K562 (cell line): Measurements from ENCODE around the gene ZNF516. TPM values are rescaled to one million over a fixed set of nuclear protein-coding genes. Genes with fewer than 3 reads are reported as not detected.

Experiments used
- ATAC-seq: fragments of 200-7000 bp; cut with Tn5 transposase; 3 replicates; pipeline ENCODE4 v1.9.1; 2020; ENCODE audit warnings: moderate library complexity
- BruUV-seq: library from RNA; stranded (reverse); fragments of 400-500 nt; replicated peaks from 2 replicates; lab custom pipeline; 2021; lab: Mats Ljungman, UMichigan
- CTCF ChIA-PET: fragments of 300-600 bp; formaldehyde crosslinking; extraction: SDS; loops from one replicate; lab custom pipeline; 2021; ENCODE audit warnings: low intra/inter-chr PET ratio; lab: Yijun Ruan, JAX
- POLR2A ChIA-PET: fragments of 300-600, 350-650 bp; sonication (Branson Sonifier 250); formaldehyde crosslinking; extraction: SDS; loops from one replicate; lab custom pipeline; 2021; ENCODE audit warnings: antibody characterized with exemption, inconsistent platforms; lab: Yijun Ruan, JAX
- DNase-seq, 4 experiments: peaks; one replicate each; pipeline versions ENCODE4 v3.0.0 to v3.0.0-alpha.2; 2011 to 2018; ENCODE audit warnings: low spot score in 3 of 4, mixed read lengths in 3 of 4; ENCODE audit errors: extremely low read depth in 1 of 4
- FAIRE-seq: peaks from 2 replicates; lab custom pipeline; 2011; peaks lifted over from hg19 to GRCh38; lab: Jason Lieb, UNC
- H2AFZ ChIP-seq: 2 replicates; pipeline ENCODE4 v1.6.0; 2011; ENCODE audit warnings: low read depth, low read length, control low read depth, inconsistent platforms
- H3K27ac ChIP-seq: fragments of 200-600 bp; 3 replicates; pipeline ENCODE4 v1.8.0; 2011; ENCODE audit warnings: low read depth, mild to moderate bottlenecking, control low read depth, inconsistent platforms, low read length, moderate library complexity, mixed read lengths; ENCODE audit errors: extremely low read depth
- H3K27me3 ChIP-seq, 2 experiments: fragments of 300-600 bp in 1 of 2; 2 replicates in 1 of 2; 3 replicates in 1 of 2; pipeline versions ENCODE4 v1.6.0 to v1.8.0; 2011; ENCODE audit warnings: inconsistent platforms in 2 of 2, low read length in 2 of 2, mild to moderate bottlenecking in 1 of 2, mixed read lengths in 1 of 2, moderate library complexity in 1 of 2; ENCODE audit not compliant: control insufficient read depth in 2 of 2, insufficient read depth in 2 of 2
- H3K36me3 ChIP-seq: fragments of 300-600 bp; 3 replicates; pipeline ENCODE4 v1.8.0; 2011; ENCODE audit warnings: mild to moderate bottlenecking, low read length, inconsistent platforms; ENCODE audit not compliant: control insufficient read depth, insufficient read depth
- H3K4me1 ChIP-seq, 2 experiments: fragments of 200-600 bp in 1 of 2; replicated peaks in 1 of 2; 2 replicates in 1 of 2; 3 replicates in 1 of 2; pipeline versions ENCODE4 v1.5.1 to v1.8.0; 2011; ENCODE audit warnings: inconsistent platforms in 2 of 2, low read length in 2 of 2, mild to moderate bottlenecking in 1 of 2, mixed read lengths in 1 of 2, moderate library complexity in 1 of 2; ENCODE audit not compliant: control insufficient read depth in 2 of 2, insufficient read depth in 2 of 2
- H3K4me2 ChIP-seq: 2 replicates; pipeline ENCODE4 v1.6.1; 2011; ENCODE audit warnings: low read length, control low read depth, inconsistent platforms, mixed read lengths; ENCODE audit not compliant: insufficient read depth
- H3K4me3 ChIP-seq: fragments of 200-600 bp; sonication (generic), shearing (Covaris generic); 2 replicates; pipeline ENCODE4 v1.5.1; 2016; ENCODE audit warnings: control low read depth, inconsistent platforms
- H3K79me2 ChIP-seq: fragments of 200-600 bp; 3 replicates; pipeline ENCODE4 v1.8.0; 2011; ENCODE audit warnings: low read length, inconsistent platforms; ENCODE audit not compliant: control insufficient read depth, insufficient read depth
- H3K9ac ChIP-seq, 2 experiments: 2 replicates each; pipeline versions ENCODE4 v1.6.0 to v1.6.1; 2011; ENCODE audit warnings: low read depth in 2 of 2, low read length in 2 of 2, control low read depth in 1 of 2, inconsistent platforms in 1 of 2, mild to moderate bottlenecking in 1 of 2, mixed read lengths in 1 of 2; ENCODE audit not compliant: insufficient read depth in 1 of 2
- H3K9me1 ChIP-seq: one replicate; pipeline ENCODE4 v1.6.0; 2011; ENCODE audit warnings: inconsistent platforms, mild to moderate bottlenecking, low read length, moderate library complexity; ENCODE audit not compliant: control insufficient read depth, insufficient read depth
- H3K9me3 ChIP-seq: replicated peaks from 2 replicates; pipeline ENCODE4 v1.5.1; 2011; ENCODE audit warnings: low read depth, low read length, inconsistent platforms; ENCODE audit not compliant: control insufficient read depth, insufficient read depth
- H4K20me1 ChIP-seq: replicated peaks from 2 replicates; pipeline ENCODE4 v1.6.1; 2011; ENCODE audit warnings: low read length, inconsistent platforms, mixed read lengths; ENCODE audit not compliant: control insufficient read depth, insufficient read depth
- HDAC1 ChIP-seq, 2 experiments: fragments of 450-650 bp; IDR thresholded peaks; 2 replicates each; pipeline ENCODE4 v1.6.1; 2016 to 2017; ENCODE audit warnings: inconsistent platforms in 1 of 2, mild to moderate bottlenecking in 1 of 2, moderate library complexity in 1 of 2
- HMG20A ChIP-seq: fragments of 450-650 bp; formaldehyde crosslinking; conservative IDR thresholded peaks from 2 replicates; pipeline ENCODE4 v1.4.0; 2020; ENCODE audit warnings: mild to moderate bottlenecking, mixed read lengths
- NFYB ChIP-seq: IDR thresholded peaks from 2 replicates; pipeline ENCODE4 v1.6.1; 2011; ENCODE audit warnings: mild to moderate bottlenecking, moderate library complexity; ENCODE audit not compliant: insufficient read length; ENCODE audit errors: extremely low read depth
- U2AF2 ChIP-seq: fragments of 200-400 bp; formaldehyde crosslinking; optimal IDR thresholded peaks from 2 replicates; pipeline ENCODE3; 2017; ENCODE audit warnings: low read depth, mild to moderate bottlenecking, low read length
- ZNF143 ChIP-seq: sonication (generic); formaldehyde crosslinking; IDR thresholded peaks from 2 replicates; pipeline ENCODE4 v1.9.0; 2022; ENCODE audit warnings: mild to moderate bottlenecking, missing genetic modification reagents
- WGBS: fragments of 100-300 bp; shearing (Covaris generic); methylation state at CpG from one replicate; pipeline ENCODE4 v1.1.6; 2016; ENCODE audit warnings: low coverage, mixed read lengths; ENCODE audit not compliant: insufficient coverage; ENCODE audit errors: missing lambda C conversion rate; 5-methylcytosine and 5-hydroxymethylcytosine counted together
- in situ Hi-C: fragments of 300-500 bp; cut with MboI; formaldehyde crosslinking; loops from 4 replicates; pipeline ENCODE4 v1.15.0; 2018; ENCODE audit warnings: inconsistent platforms, mixed read lengths
- intact Hi-C: fragments of 100-400 bp; cut with micrococcal nuclease; formaldehyde crosslinking; loops from 2 replicates; pipeline ENCODE4 v1.14.2; 2022
- polyA plus RNA-seq, 8 experiments: library from polyadenylated mRNA; depleted of rRNA in 4 of 8; stranded (reverse) in 5 of 8; unstranded in 3 of 8; fragments of >200 nt; fragmentation: Nextera tagmentation in 2 of 8; fragmentation: Illumina TruSeq in 1 of 8; extraction: Ambion mirVana in 2 of 8; extraction: Trizol in 1 of 8; gene quantifications; 2 replicates each; pipeline versions ENCODE4 v1.2.1 to v1.2.3, GENCODE V29; 2011 to 2014; ENCODE audit warnings: inconsistent platforms in 1 of 8, missing spikeins in 1 of 8
- total RNA-seq, 7 experiments: library from RNA; depleted of rRNA in 6 of 7; stranded (reverse); fragments of >200 nt in 6 of 7; fragmentation: Illumina TruSeq in 2 of 7; extraction: Trizol in 2 of 7; gene quantifications; 2 replicates each; pipeline versions ENCODE4 v1.2.1 to v1.2.3, GENCODE V29; 2011 to 2021; ENCODE audit warnings: low replicate concordance in 1 of 7
- TF ChIP-seq, protein P1 (sequence below), 2 experiments: fragments of 450-650 bp in 1 of 2; sonication (generic) in 1 of 2; formaldehyde crosslinking in 1 of 2; IDR thresholded peaks; 2 replicates each; pipeline versions ENCODE4 v1.7.1 to v1.9.0; 2016 to 2022; ENCODE audit warnings: inconsistent platforms in 1 of 2, mild to moderate bottlenecking in 1 of 2, missing genetic modification reagents in 1 of 2

The ZNF516 gene
- total and polyA plus RNA-seq, 9 of the 15 experiments (the other 6 are each of a cell fraction or from before 2014, with no cell fraction given), result 0.04 to 0.20 (median 0.08) TPM; not detected in 3

DNA sequence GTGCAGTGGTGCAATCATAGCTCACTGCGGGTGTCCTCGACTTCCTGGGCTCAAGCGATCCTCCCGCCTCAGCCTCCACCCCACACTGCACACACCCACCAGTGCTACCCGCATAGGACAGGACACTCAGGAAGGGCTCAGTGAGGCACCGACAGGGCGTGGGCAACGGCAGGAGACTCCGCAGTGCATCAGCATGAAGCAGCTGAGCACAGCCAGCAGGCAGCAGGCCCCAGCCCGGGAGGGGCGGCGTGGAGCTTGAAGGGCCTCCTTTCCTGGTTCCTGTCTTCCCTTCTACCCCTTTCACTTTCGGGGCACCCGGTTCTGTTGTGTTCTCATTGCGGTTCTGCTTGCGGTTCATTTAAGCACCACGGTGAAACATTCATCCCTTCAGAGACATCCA lies 89.8 kb downstream of the ZNF516 start:
- no peak for FAIRE-seq
- Histone ChIP-seq H3K9me1 (no peaks in the 10 kb centered on the region), H3K4me1 (0 out of 5 replicates have a peak, but pooled peaks cover 0 to 3% of the 10 kb centered on the region in 2 experiments), H2AFZ (no peak overlapping the region), H3K9ac (no peak overlapping the region), H4K20me1 (no peaks in the 10 kb centered on the region), H3K27ac (no peak overlapping the region), H3K4me2 (no peak overlapping the region), H3K27me3 (peaks cover 0 to 7% of the 10 kb centered on the region in 2 experiments; a peak in 1 of 5 replicates), H3K4me3 (no peak overlapping the region), H3K9me3 (no peaks in the 10 kb centered on the region), H3K79me2 (no peaks in the 10 kb centered on the region), H3K36me3 (no peaks in the 10 kb centered on the region)
- no peak for ATAC-seq
- in situ Hi-C loops, result loop anchor here (5.0 kb wide), 1 partner anchor 302 kb away; no protein-coding TSS in a partner anchor
- ChIA-PET CTCF (interaction anchor here (0.7 to 1.7 kb wide), 2 partner anchors 21 to 304 kb away, joined by 5 to 7 read pairs; no protein-coding TSS in a partner anchor), POLR2A (no interaction called here)
- BruUV-seq, result no TSS peak
- DNase-seq, result no peak
- WGBS, result 27% methylated on average over 6 of the region's 17 CpGs
- intact Hi-C loops, result no loop called here
- no peak for TF ChIP-seq ZNF143
- no peak for TF ChIP-seq HMG20A (CRISPR knock-in tag)
- TF ChIP-seq HDAC1 (IDR thresholded peaks at IDR 0.05), result no peak
- TF ChIP-seq, protein P1, sequence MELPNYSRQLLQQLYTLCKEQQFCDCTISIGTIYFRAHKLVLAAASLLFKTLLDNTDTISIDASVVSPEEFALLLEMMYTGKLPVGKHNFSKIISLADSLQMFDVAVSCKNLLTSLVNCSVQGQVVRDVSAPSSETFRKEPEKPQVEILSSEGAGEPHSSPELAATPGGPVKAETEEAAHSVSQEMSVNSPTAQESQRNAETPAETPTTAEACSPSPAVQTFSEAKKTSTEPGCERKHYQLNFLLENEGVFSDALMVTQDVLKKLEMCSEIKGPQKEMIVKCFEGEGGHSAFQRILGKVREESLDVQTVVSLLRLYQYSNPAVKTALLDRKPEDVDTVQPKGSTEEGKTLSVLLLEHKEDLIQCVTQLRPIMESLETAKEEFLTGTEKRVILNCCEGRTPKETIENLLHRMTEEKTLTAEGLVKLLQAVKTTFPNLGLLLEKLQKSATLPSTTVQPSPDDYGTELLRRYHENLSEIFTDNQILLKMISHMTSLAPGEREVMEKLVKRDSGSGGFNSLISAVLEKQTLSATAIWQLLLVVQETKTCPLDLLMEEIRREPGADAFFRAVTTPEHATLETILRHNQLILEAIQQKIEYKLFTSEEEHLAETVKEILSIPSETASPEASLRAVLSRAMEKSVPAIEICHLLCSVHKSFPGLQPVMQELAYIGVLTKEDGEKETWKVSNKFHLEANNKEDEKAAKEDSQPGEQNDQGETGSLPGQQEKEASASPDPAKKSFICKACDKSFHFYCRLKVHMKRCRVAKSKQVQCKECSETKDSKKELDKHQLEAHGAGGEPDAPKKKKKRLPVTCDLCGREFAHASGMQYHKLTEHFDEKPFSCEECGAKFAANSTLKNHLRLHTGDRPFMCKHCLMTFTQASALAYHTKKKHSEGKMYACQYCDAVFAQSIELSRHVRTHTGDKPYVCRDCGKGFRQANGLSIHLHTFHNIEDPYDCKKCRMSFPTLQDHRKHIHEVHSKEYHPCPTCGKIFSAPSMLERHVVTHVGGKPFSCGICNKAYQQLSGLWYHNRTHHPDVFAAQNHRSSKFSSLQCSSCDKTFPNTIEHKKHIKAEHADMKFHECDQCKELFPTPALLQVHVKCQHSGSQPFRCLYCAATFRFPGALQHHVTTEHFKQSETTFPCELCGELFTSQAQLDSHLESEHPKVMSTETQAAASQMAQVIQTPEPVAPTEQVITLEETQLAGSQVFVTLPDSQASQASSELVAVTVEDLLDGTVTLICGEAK (IDR thresholded peaks at IDR 0.05), result no peak
- TF ChIP-seq, protein P1 (CRISPR knock-in tag; IDR thresholded peaks at IDR 0.05), result no peak
- no peak for TF ChIP-seq NFYB
- no peak for TF ChIP-seq U2AF2
